ENCODE measurements around the gene CDK9. TPM values are rescaled to one million over a fixed set of nuclear protein-coding genes. Genes with fewer than 3 reads are reported as not detected.

The CDK9 gene
- total and polyA plus RNA-seq, 2 experiments from 2014 or later: 58.5 to 84.3 TPM

GRCh38 chr9:127786773-127787104 is 905 bp downstream of the CDK9 start:
- Histone ChIP-seq H3F3A (replicated peaks; ENCODE audit: low read depth) (peaks cover 40% of the 10 kb centered on the region), H3K4me1 (ENCODE audit: insufficient read depth) (peaks cover 11% of the 10 kb centered on the region), H3K4me2 (peak overlapping the region; percentile 86), H3K27ac (ENCODE audit: low read depth) (peak overlapping the region; percentile 96), H3K9me2 (ENCODE audit: insufficient read depth) (no peaks in the 10 kb centered on the region), H4K20me1 (replicated peaks; ENCODE audit: insufficient read depth) (peaks cover 27% of the 10 kb centered on the region), H3K27me3 (ENCODE audit: insufficient read depth) (no peaks in the 10 kb centered on the region), H3K36me3 (ENCODE audit: insufficient read depth) (peaks cover 49% of the 10 kb centered on the region), H2AFZ (no peak overlapping the region), H3K79me2 (replicated peaks; ENCODE audit: insufficient read depth) (peaks cover 35% of the 10 kb centered on the region), H3K4me3 (peak overlapping the region; percentile 99)
- TF ChIP-seq EZH2 (IDR thresholded peaks at IDR 0.05; ENCODE audit: low read depth, unreplicated experiment): no peak
- TF ChIP-seq CTCF (conservative IDR thresholded peaks at IDR 0.05; ENCODE audit: low read depth in 2 of 2): peak in 1 of 2 experiments; percentile 54; a peak in 2 of 4 replicates
- no peak for TF ChIP-seq EZH2phosphoT487 (IDR thresholded peaks at IDR 0.05; ENCODE audit: unreplicated experiment)
- peaks cover 16% of the 10 kb centered on the region for H3K4me1 Mint-ChIP-seq
- peak overlapping the region; percentile 96 for H3K27ac Mint-ChIP-seq
- H3K36me3 Mint-ChIP-seq (ENCODE audit: low read depth): peaks cover 54% of the 10 kb centered on the region
- peak overlapping the region; percentile 96 for H3K4me3 Mint-ChIP-seq
- peaks cover 15% of the 10 kb centered on the region for H3K27me3 Mint-ChIP-seq (ENCODE audit: insufficient read depth, low read depth, poor library complexity)
- ATAC-seq: no peak
- no peak for DNase-seq (ENCODE audit: low spot score)
- no peaks in the 10 kb centered on the region for H3K9me3 Mint-ChIP-seq

GRCh38 chr9:127788337-127789011 is 2.6 kb downstream of the CDK9 start:
- Mint-ChIP-seq H3K27me3 (ENCODE audit: insufficient read depth, low read depth, poor library complexity) (peaks cover 15% of the 10 kb centered on the region), H3K4me3 (peak overlapping the region; percentile 36; the same call in 1 of the 3 replicates), H3K9me3 (no peaks in the 10 kb centered on the region), H3K27ac (no peak overlapping the region), H3K36me3 (ENCODE audit: low read depth) (peaks cover 63% of the 10 kb centered on the region), H3K4me1 (peaks cover 19% of the 10 kb centered on the region)
- Histone ChIP-seq H3K79me2 (replicated peaks; ENCODE audit: insufficient read depth) (peaks cover 35% of the 10 kb centered on the region), H3K4me1 (ENCODE audit: insufficient read depth) (peaks cover 11% of the 10 kb centered on the region), H3K4me3 (no peak overlapping the region), H3K4me2 (no peak overlapping the region), H3F3A (replicated peaks; ENCODE audit: low read depth) (peaks cover 49% of the 10 kb centered on the region), H3K27me3 (ENCODE audit: insufficient read depth) (no peaks in the 10 kb centered on the region), H3K36me3 (ENCODE audit: insufficient read depth) (peaks cover 56% of the 10 kb centered on the region), H2AFZ (no peak overlapping the region), H3K27ac (ENCODE audit: low read depth) (no peak overlapping the region), H3K9me2 (ENCODE audit: insufficient read depth) (no peaks in the 10 kb centered on the region), H4K20me1 (replicated peaks; ENCODE audit: insufficient read depth) (peaks cover 30% of the 10 kb centered on the region)
- ATAC-seq (no peak), DNase-seq (ENCODE audit: low spot score) (no peak)
- TF ChIP-seq ZNF331 (CRISPR knock-in tag; IDR thresholded peaks at IDR 0.05; ENCODE audit: low read depth) (no peak), EZH2phosphoT487 (IDR thresholded peaks at IDR 0.05; ENCODE audit: unreplicated experiment) (no peak), ZNF114 (CRISPR knock-in tag; IDR thresholded peaks at IDR 0.05) (no peak), JUNB (IDR thresholded peaks at IDR 0.05; ENCODE audit: unreplicated experiment) (no peak), POLR2AphosphoS5 (IDR thresholded peaks at IDR 0.05; ENCODE audit: low read depth) (no peak), REST (IDR thresholded peaks at IDR 0.05; ENCODE audit: unreplicated experiment) (no peak), EZH2 (IDR thresholded peaks at IDR 0.05; ENCODE audit: low read depth, unreplicated experiment) (no peak), STAT1 (IDR thresholded peaks at IDR 0.05; ENCODE audit: unreplicated experiment) (no peak), ZNF462 (CRISPR knock-in tag; IDR thresholded peaks at IDR 0.05) (no peak)
